OCI-LY1 (cell line): ENCODE measurements around the gene USP44.

Source experiments
- H2AFZ ChIP-seq: fragments of 200-600 bp; sonication (generic), shearing (Covaris generic); 2 replicates; pipeline ENCODE4 v1.6.0; 2014; ENCODE audit warnings: antibody characterized with exemption, mild to moderate bottlenecking, low read length
- H3F3A ChIP-seq: fragments of 200-600 bp; sonication (generic), shearing (Covaris generic); 2 replicates; pipeline ENCODE4 v1.6.0; 2014; ENCODE audit warnings: mild to moderate bottlenecking, antibody characterized with exemption, low read length, moderate library complexity; ENCODE audit not compliant: insufficient read depth
- H3K27ac ChIP-seq: fragments of 200-600 bp; sonication (generic); 2 replicates; pipeline ENCODE4 v1.5.1; 2014; ENCODE audit warnings: low read length, mixed run types, mild to moderate bottlenecking, low read depth; ENCODE audit not compliant: poor library complexity, severe bottlenecking
- H3K27me3 ChIP-seq: fragments of 200-600 bp; sonication (generic); 2 replicates; pipeline ENCODE4 v1.6.0; 2014; ENCODE audit warnings: antibody characterized with exemption, mild to moderate bottlenecking, low read length, moderate library complexity; ENCODE audit not compliant: insufficient read depth
- H3K36me3 ChIP-seq: fragments of 200-600 bp; sonication (generic); 2 replicates; pipeline ENCODE4 v1.6.1; 2014; ENCODE audit warnings: mild to moderate bottlenecking, antibody characterized with exemption, low read length, moderate library complexity, mixed read lengths; ENCODE audit not compliant: insufficient read depth
- H3K4me1 ChIP-seq: fragments of 200-600 bp; sonication (generic); 2 replicates; pipeline ENCODE4 v1.5.1; 2014; ENCODE audit warnings: mild to moderate bottlenecking, low read length, moderate library complexity; ENCODE audit not compliant: insufficient read depth, severe bottlenecking
- H3K4me2 ChIP-seq: fragments of 200-600 bp; sonication (generic), shearing (Covaris generic); 2 replicates; pipeline ENCODE4 v1.6.1; 2014; ENCODE audit warnings: low read length
- H3K4me3 ChIP-seq: fragments of 200-600 bp; sonication (generic); 2 replicates; pipeline ENCODE4 v1.5.1; 2014; ENCODE audit warnings: low read length, low read depth, mild to moderate bottlenecking, mixed read lengths; ENCODE audit not compliant: poor library complexity, severe bottlenecking
- H3K79me2 ChIP-seq: fragments of 200-600 bp; shearing (Covaris generic); 2 replicates; pipeline ENCODE4 v1.6.1; 2016; ENCODE audit warnings: mixed run types, low read length, mixed read lengths; ENCODE audit not compliant: insufficient read depth
- H3K9ac ChIP-seq: fragments of 200-600 bp; sonication (generic), shearing (Covaris generic); 2 replicates; pipeline ENCODE4 v1.6.1; 2014; ENCODE audit warnings: mild to moderate bottlenecking, low read length, mixed read lengths
- H3K9me2 ChIP-seq: fragments of 200-600 bp; sonication (generic), shearing (Covaris generic); 2 replicates; pipeline ENCODE4 v1.6.1; 2014; ENCODE audit warnings: low read depth, mild to moderate bottlenecking, low read length, mixed read lengths
- H3K9me3 ChIP-seq: fragments of 200-600 bp; shearing (Covaris generic); 2 replicates; pipeline ENCODE4 v1.6.1; 2014; ENCODE audit warnings: low read length, mixed read lengths
- H4K20me1 ChIP-seq: fragments of 200-600 bp; sonication (generic), shearing (Covaris generic); 2 replicates; pipeline ENCODE4 v1.6.0; 2016; ENCODE audit warnings: mild to moderate bottlenecking, low read length; ENCODE audit not compliant: insufficient read depth
- CTCF ChIP-seq: fragments of 200-600 bp; sonication (generic), shearing (Covaris generic); IDR thresholded peaks from 2 replicates; pipeline ENCODE4 v1.5.1; 2017; ENCODE audit warnings: mild to moderate bottlenecking, antibody characterized with exemption, low read length, moderate library complexity, mixed read lengths
- EZH2 ChIP-seq: fragments of 200-600 bp; sonication (generic), shearing (Covaris generic); IDR thresholded peaks from 2 replicates; pipeline ENCODE4 v1.8.0; 2017; ENCODE audit warnings: borderline replicate concordance, mixed run types, mild to moderate bottlenecking, antibody characterized with exemption, low read length, moderate library complexity, mixed read lengths

The USP44 gene

GRCh38 chr12:95517246-95517645 lies 34.0 kb downstream of the USP44 start:
- TF ChIP-seq CTCF (no peak), EZH2 (no peak)
- no peaks in the 10 kb centered on the region for H3K79me2 ChIP-seq
- H3K9me2 ChIP-seq: no peaks in the 10 kb centered on the region
- H3F3A ChIP-seq: no peaks in the 10 kb centered on the region
- H3K9me3 ChIP-seq: no peaks in the 10 kb centered on the region
- no peaks in the 10 kb centered on the region for H3K4me1 ChIP-seq
- H3K27ac ChIP-seq: no peak overlapping the region
- H3K4me3 ChIP-seq: no peak overlapping the region
- H4K20me1 ChIP-seq: no peaks in the 10 kb centered on the region
- no peak overlapping the region for H3K4me2 ChIP-seq
- H3K36me3 ChIP-seq: peaks cover 33% of the 10 kb centered on the region
- no peaks in the 10 kb centered on the region for H3K27me3 ChIP-seq
- H3K9ac ChIP-seq: no peak overlapping the region
- H2AFZ ChIP-seq: no peak overlapping the region

- Histone ChIP-seq H3K79me2 (no peaks in the 10 kb centered on the region), H3K9ac (no peak overlapping the region), H2AFZ (no peak overlapping the region), H3K36me3 (peaks cover 38% of the 10 kb centered on the region), H3F3A (no peaks in the 10 kb centered on the region), H4K20me1 (no peaks in the 10 kb centered on the region), H3K4me1 (no peaks in the 10 kb centered on the region), H3K4me3 (no peak overlapping the region), H3K9me2 (no peaks in the 10 kb centered on the region), H3K27ac (no peak overlapping the region), H3K4me2 (no peak overlapping the region), H3K27me3 (no peaks in the 10 kb centered on the region), H3K9me3 (no peaks in the 10 kb centered on the region)
- TF ChIP-seq CTCF (no peak), EZH2 (no peak)
Observed at GRCh38 chr12:95516757-95517156, 34.5 kb downstream of the USP44 start.

- no peaks in the 10 kb centered on the region for H3K4me1 ChIP-seq
- H3K4me2 ChIP-seq: no peak overlapping the region
- TF ChIP-seq EZH2 (no peak), CTCF (no peak)
- no peaks in the 10 kb centered on the region for H4K20me1 ChIP-seq
- no peaks in the 10 kb centered on the region for H3K9me2 ChIP-seq
- no peaks in the 10 kb centered on the region for H3K9me3 ChIP-seq
- no peak overlapping the region for H3K27ac ChIP-seq
- H3K9ac ChIP-seq: no peak overlapping the region
- no peaks in the 10 kb centered on the region for H3K27me3 ChIP-seq
- no peaks in the 10 kb centered on the region for H3F3A ChIP-seq
- H3K4me3 ChIP-seq: no peak overlapping the region
- H3K79me2 ChIP-seq: no peaks in the 10 kb centered on the region
- H2AFZ ChIP-seq: no peak overlapping the region
- peaks cover 54% of the 10 kb centered on the region for H3K36me3 ChIP-seq
Observed at GRCh38 chr12:95515197-95515596, 36.1 kb downstream of the USP44 start.
